Mesodermal cell (in vitro differentiated cells): ENCODE measurements around the gene SPOPL.
"Not testable (repeated sequence)": the region's sequence is repeated elsewhere in the genome, so short reads cannot be mapped to it uniquely, and the experiment has no call there.

Source experiments
- H3K27ac ChIP-seq: 2 replicates; pipeline ENCODE4 v1.7.0; 2013; ENCODE audit warnings: mild to moderate bottlenecking, low read depth, low read length, moderate library complexity; ENCODE audit not compliant: severe bottlenecking
- H3K36me3 ChIP-seq: 2 replicates; pipeline ENCODE4 v1.7.1; 2013; ENCODE audit warnings: mild to moderate bottlenecking, low read length, moderate library complexity; ENCODE audit not compliant: control insufficient read depth, insufficient read depth
- H3K4me1 ChIP-seq: one replicate; pipeline ENCODE4 v1.7.1; 2013; ENCODE audit warnings: mild to moderate bottlenecking, low read length; ENCODE audit not compliant: insufficient read depth, control insufficient read depth, poor library complexity, severe bottlenecking
- H3K4me3 ChIP-seq: 2 replicates; pipeline ENCODE4 v1.7.0; 2013; ENCODE audit warnings: low read length, control low read depth, mild to moderate bottlenecking; ENCODE audit not compliant: insufficient read depth, poor library complexity, severe bottlenecking; ENCODE audit errors: extremely low read depth
- H3K9me3 ChIP-seq: 2 replicates; pipeline ENCODE4 v1.7.1; 2013; ENCODE audit warnings: mild to moderate bottlenecking, low read length, moderate library complexity; ENCODE audit not compliant: control insufficient read depth
- WGBS, 2 experiments: methylation state at CpG; one replicate each; pipeline ENCODE4 v1.1.5; 2013; ENCODE audit warnings: missing lambda C conversion rate in 2 of 2; ENCODE audit not compliant: insufficient coverage in 2 of 2; 5-methylcytosine and 5-hydroxymethylcytosine counted together

Gene SPOPL

GRCh38 chr2:138523673-138524042 is 22.1 kb downstream of the SPOPL start:
- peaks cover 24% of the 10 kb centered on the region for H3K36me3 ChIP-seq
- H3K4me1 ChIP-seq, H3K9me3 ChIP-seq, H3K4me3 ChIP-seq, H3K27ac ChIP-seq: not testable (repeated sequence)
- whole genome bisulfite sequencing, 2 experiments: 100% methylated on average over 3 of the region's 3 CpGs; no CpG with 5 or more reads in 1 of the 2 experiments

GRCh38 chr2:138524353-138524752 is 22.8 kb downstream of the SPOPL start:
- 92 to 100% methylated on average over 1 of the region's 1 CpG for WGBS, 2 experiments
- not testable (repeated sequence) for H3K4me3 ChIP-seq

GRCh38 chr2:138531913-138532312 is 30.3 kb downstream of the SPOPL start:
- Histone ChIP-seq H3K27ac (peak overlapping the region; percentile 38), H3K4me3 (no peak overlapping the region), H3K9me3 (peaks cover 3% of the 10 kb centered on the region), H3K36me3 (peaks cover 9% of the 10 kb centered on the region), H3K4me1 (no peaks in the 10 kb centered on the region)
- WGBS, 2 experiments: 14 to 33% methylated on average over 1 of the region's 3 CpGs

More at GRCh38 chr2:138524353-138524752, 22.8 kb downstream of the SPOPL start:
- peaks cover 24% of the 10 kb centered on the region for H3K36me3 ChIP-seq
- H3K9me3 ChIP-seq, H3K27ac ChIP-seq, H3K4me1 ChIP-seq: not testable (repeated sequence)

GRCh38 chr2:138534791-138535190 is 33.2 kb downstream of the SPOPL start:
- Histone ChIP-seq H3K36me3 (peaks cover 28% of the 10 kb centered on the region), H3K4me3 (no peak overlapping the region), H3K9me3 (peaks cover 11% of the 10 kb centered on the region), H3K4me1 (no peaks in the 10 kb centered on the region), H3K27ac (no peak overlapping the region)

GRCh38 chr2:138536302-138536701 is 34.7 kb downstream of the SPOPL start:
- Histone ChIP-seq H3K4me3 (no peak overlapping the region), H3K9me3 (peaks cover 11% of the 10 kb centered on the region), H3K4me1 (no peaks in the 10 kb centered on the region), H3K27ac (no peak overlapping the region), H3K36me3 (peaks cover 28% of the 10 kb centered on the region)
- WGBS, 2 experiments: 69 to 80% methylated on average over 1 of the region's 2 CpGs

- no peak overlapping the region for H3K27ac ChIP-seq
- H3K4me3 ChIP-seq: no peak overlapping the region
- no CpG with 5 or more reads among the region's 2 CpGs for WGBS, 2 experiments
Observed at GRCh38 chr2:138536740-138537139, 35.2 kb downstream of the SPOPL start.

GRCh38 chr2:138537170-138537915 is 35.8 kb downstream of the SPOPL start:
- peaks cover 11% of the 10 kb centered on the region for H3K9me3 ChIP-seq
- H3K36me3 ChIP-seq: peaks cover 28% of the 10 kb centered on the region
- no peak overlapping the region for H3K4me3 ChIP-seq
- H3K27ac ChIP-seq: no peak overlapping the region
- no peaks in the 10 kb centered on the region for H3K4me1 ChIP-seq
- WGBS, 2 experiments: 94 to 100% methylated on average over 5 to 9 of the region's 12 CpGs

More at GRCh38 chr2:138536740-138537139, 35.2 kb downstream of the SPOPL start:
- H3K9me3 ChIP-seq: peaks cover 11% of the 10 kb centered on the region
- H3K4me1 ChIP-seq: no peaks in the 10 kb centered on the region
- peaks cover 28% of the 10 kb centered on the region for H3K36me3 ChIP-seq

- not testable (repeated sequence) for H3K4me1 ChIP-seq, H3K36me3 ChIP-seq, H3K9me3 ChIP-seq, H3K4me3 ChIP-seq, H3K27ac ChIP-seq
- WGBS, 2 experiments: 89 to 96% methylated on average over 10 to 12 of the region's 12 CpGs
Observed at GRCh38 chr2:138544206-138544605, 42.6 kb downstream of the SPOPL start.

- H3K9me3 ChIP-seq: peaks cover 2% of the 10 kb centered on the region
- H3K4me3 ChIP-seq: no peak overlapping the region
- no peak overlapping the region for H3K27ac ChIP-seq
- peaks cover 7% of the 10 kb centered on the region for H3K36me3 ChIP-seq
- no peaks in the 10 kb centered on the region for H3K4me1 ChIP-seq
Observed at GRCh38 chr2:138548796-138549195, 47.2 kb downstream of the SPOPL start.

GRCh38 chr2:138550172-138550571 is 48.6 kb downstream of the SPOPL start:
- Histone ChIP-seq H3K27ac (no peak overlapping the region), H3K9me3 (no peaks in the 10 kb centered on the region), H3K36me3 (peaks cover 15% of the 10 kb centered on the region), H3K4me1 (no peaks in the 10 kb centered on the region), H3K4me3 (no peak overlapping the region)
- 94 to 100% methylated on average over 2 of the region's 4 CpGs for WGBS, 2 experiments

- Histone ChIP-seq H3K4me1 (no peaks in the 10 kb centered on the region), H3K36me3 (peaks cover 18% of the 10 kb centered on the region)
- no CpG with 5 or more reads among the region's 3 CpGs for WGBS, 2 experiments
Observed at GRCh38 chr2:138550670-138551287, 49.2 kb downstream of the SPOPL start.

More at GRCh38 chr2:138550670-138551287, 49.2 kb downstream of the SPOPL start:
- Histone ChIP-seq H3K27ac (no peak overlapping the region), H3K4me3 (no peak overlapping the region), H3K9me3 (no peaks in the 10 kb centered on the region)
